Calu3 (cell line): ENCODE measurements around the gene SFTPA2. TPM values are rescaled to one million over a fixed set of nuclear protein-coding genes. Genes with fewer than 3 reads are reported as not detected.
"Not testable (repeated sequence)": the region's sequence is repeated elsewhere in the genome, so short reads cannot be mapped to it uniquely, and the experiment has no call there.

Experiments used
- BruUV-seq: library from RNA; stranded (reverse); fragments of 400-500 nt; replicated peaks from 2 replicates; lab custom pipeline; 2021; lab: Mats Ljungman, UMichigan
- CTCF ChIA-PET: fragments of 300-600 bp; sonication (Branson Sonifier 250); formaldehyde crosslinking; loops from one replicate; lab custom pipeline; 2022; ENCODE audit warnings: antibody characterized with exemption; lab: Charles Lee
- DNase-seq: peaks from one replicate; pipeline ENCODE4 v3.0.0; 2022
- H3K27ac Mint-ChIP-seq: one replicate; pipeline ENCODE4 v1.8.0; 2022; ENCODE audit warnings: mixed read lengths; ENCODE audit not compliant: unreplicated experiment
- H3K27me3 Mint-ChIP-seq: one replicate; pipeline ENCODE4 v1.8.0; 2022; ENCODE audit warnings: mixed read lengths; ENCODE audit not compliant: unreplicated experiment
- H3K36me3 Mint-ChIP-seq: one replicate; pipeline ENCODE4 v1.8.0; 2022; ENCODE audit warnings: mild to moderate bottlenecking, moderate library complexity, mixed read lengths; ENCODE audit not compliant: insufficient read depth, unreplicated experiment
- H3K4me1 Mint-ChIP-seq: one replicate; pipeline ENCODE4 v1.8.0; 2022; ENCODE audit warnings: mild to moderate bottlenecking, low read depth, mixed read lengths; ENCODE audit not compliant: unreplicated experiment
- H3K4me3 Mint-ChIP-seq: one replicate; pipeline ENCODE4 v1.8.0; 2022; ENCODE audit warnings: mild to moderate bottlenecking, low read depth, moderate library complexity, mixed read lengths; ENCODE audit not compliant: unreplicated experiment
- H3K9me3 Mint-ChIP-seq: one replicate; pipeline ENCODE4 v1.8.0; 2022; ENCODE audit warnings: low read depth, mixed read lengths; ENCODE audit not compliant: unreplicated experiment
- intact Hi-C: fragments of 100-400 bp; cut with micrococcal nuclease; formaldehyde crosslinking; loops from one replicate; pipeline ENCODE4 v1.10.0; 2022; ENCODE audit not compliant: unreplicated experiment
- total RNA-seq: library from RNA; stranded (reverse); gene quantifications from 2 replicates; pipeline ENCODE4 v1.2.3, GENCODE V29; 2022
- TF ChIP-seq, protein P1 (sequence below): fragments of 200-600 bp; IDR thresholded peaks from one replicate; pipeline ENCODE4 v1.8.0; 2022; ENCODE audit warnings: antibody characterized with exemption; ENCODE audit not compliant: unreplicated experiment

Gene SFTPA2
- total RNA-seq, 1 experiment from 2014 or later, result 0.21 TPM

DNA sequence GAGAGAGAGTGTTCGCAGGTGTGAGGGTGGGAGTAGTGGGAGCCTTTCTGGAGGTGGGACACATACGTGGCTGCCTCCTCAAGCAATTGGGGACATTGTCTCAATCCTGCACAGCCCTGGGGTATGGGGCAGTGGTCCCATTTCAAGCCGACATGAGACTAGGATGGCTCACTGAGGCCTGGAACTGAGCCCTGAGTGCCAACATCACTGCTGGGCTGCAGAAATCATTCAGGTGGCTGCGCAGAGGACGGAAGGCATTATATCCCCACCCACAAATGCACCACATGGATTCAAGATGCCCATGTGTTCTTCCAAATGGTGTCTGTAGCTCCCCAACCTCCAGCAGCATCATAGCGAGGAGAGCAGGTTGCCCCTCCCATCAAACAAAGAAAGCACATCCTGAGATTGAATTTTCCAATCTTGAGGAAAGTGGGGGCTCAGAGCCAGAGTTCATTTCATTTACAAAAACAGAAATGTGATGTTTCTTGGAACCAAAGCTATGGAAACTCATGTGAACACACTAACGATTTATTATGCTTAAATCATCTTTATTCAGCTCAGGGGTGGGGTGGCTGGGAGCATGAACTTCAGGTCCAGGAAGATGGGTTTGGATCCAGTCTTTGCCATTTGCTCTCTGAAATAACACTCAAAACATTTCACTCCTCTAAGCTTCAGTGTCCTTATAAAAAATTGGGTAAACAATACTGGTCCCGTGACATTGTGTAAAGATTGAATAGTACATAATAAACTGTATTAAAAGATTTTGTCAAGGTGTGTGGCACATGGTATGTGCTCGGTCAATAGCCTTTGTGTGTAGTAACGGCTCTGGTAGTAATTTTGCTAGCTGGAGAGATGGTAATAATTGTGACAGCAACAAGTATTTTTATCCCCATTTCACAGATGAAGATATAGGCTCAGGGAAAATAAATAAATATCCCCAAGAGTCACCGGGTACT lies 4.6 kb downstream of the SFTPA2 start:
- CTCF ChIA-PET, result interaction anchor here (0.6 kb wide), 1 partner anchor 262 kb away, joined by 3 read pairs; no protein-coding TSS in a partner anchor
- peaks cover 68% of the 10 kb centered on the region for H3K27me3 Mint-ChIP-seq
- no peaks in the 10 kb centered on the region for H3K9me3 Mint-ChIP-seq
- intact Hi-C loops, result loop anchor here (1.0 kb wide), 1 partner anchor 59 kb away; no protein-coding TSS in a partner anchor
- peaks cover 5% of the 10 kb centered on the region for H3K36me3 Mint-ChIP-seq
- no peak overlapping the region for H3K27ac Mint-ChIP-seq
- peaks cover 10% of the 10 kb centered on the region for H3K4me1 Mint-ChIP-seq
- BruUV-seq, result no TSS peak
- TF ChIP-seq, protein P1, sequence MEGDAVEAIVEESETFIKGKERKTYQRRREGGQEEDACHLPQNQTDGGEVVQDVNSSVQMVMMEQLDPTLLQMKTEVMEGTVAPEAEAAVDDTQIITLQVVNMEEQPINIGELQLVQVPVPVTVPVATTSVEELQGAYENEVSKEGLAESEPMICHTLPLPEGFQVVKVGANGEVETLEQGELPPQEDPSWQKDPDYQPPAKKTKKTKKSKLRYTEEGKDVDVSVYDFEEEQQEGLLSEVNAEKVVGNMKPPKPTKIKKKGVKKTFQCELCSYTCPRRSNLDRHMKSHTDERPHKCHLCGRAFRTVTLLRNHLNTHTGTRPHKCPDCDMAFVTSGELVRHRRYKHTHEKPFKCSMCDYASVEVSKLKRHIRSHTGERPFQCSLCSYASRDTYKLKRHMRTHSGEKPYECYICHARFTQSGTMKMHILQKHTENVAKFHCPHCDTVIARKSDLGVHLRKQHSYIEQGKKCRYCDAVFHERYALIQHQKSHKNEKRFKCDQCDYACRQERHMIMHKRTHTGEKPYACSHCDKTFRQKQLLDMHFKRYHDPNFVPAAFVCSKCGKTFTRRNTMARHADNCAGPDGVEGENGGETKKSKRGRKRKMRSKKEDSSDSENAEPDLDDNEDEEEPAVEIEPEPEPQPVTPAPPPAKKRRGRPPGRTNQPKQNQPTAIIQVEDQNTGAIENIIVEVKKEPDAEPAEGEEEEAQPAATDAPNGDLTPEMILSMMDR, result no peak
- no peak for DNase-seq
- no peak overlapping the region for H3K4me3 Mint-ChIP-seq

DNA sequence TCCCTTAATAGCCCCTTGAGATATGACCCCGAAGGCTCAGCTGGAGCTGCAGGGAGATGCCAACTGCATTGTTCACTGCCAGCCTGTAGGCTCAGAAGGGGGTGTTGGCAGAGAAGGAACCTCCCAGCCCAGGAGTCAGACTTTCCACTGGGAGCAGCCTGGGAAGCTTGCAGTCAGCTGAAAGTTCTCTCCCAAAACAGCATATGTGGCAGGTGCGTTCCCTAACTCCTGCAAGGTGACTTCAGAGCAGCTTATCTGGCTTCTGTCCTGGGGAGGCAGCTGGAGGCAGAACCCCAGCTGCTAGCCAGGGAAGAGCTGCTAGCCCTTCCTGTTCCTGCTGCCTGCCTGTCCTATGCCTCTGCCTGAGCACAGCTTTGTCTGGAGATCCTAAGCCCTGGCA lies 8.1 kb downstream of the SFTPA2 start:
- CTCF ChIA-PET, result interaction anchor here (0.9 kb wide), 1 partner anchor 8 kb away, joined by 3 read pairs; the partner anchor contains the start of gene SFTPA2
- no peak overlapping the region for H3K27ac Mint-ChIP-seq
- no TSS peak for BruUV-seq
- intact Hi-C loops, result no loop called here
- H3K36me3 Mint-ChIP-seq, result no peaks in the 10 kb centered on the region
- H3K27me3 Mint-ChIP-seq, result peaks cover 82% of the 10 kb centered on the region
- TF ChIP-seq, protein P1, result no peak
- no peak overlapping the region for H3K4me3 Mint-ChIP-seq
- DNase-seq, result no peak
- no peaks in the 10 kb centered on the region for H3K9me3 Mint-ChIP-seq
- no peaks in the 10 kb centered on the region for H3K4me1 Mint-ChIP-seq

DNA sequence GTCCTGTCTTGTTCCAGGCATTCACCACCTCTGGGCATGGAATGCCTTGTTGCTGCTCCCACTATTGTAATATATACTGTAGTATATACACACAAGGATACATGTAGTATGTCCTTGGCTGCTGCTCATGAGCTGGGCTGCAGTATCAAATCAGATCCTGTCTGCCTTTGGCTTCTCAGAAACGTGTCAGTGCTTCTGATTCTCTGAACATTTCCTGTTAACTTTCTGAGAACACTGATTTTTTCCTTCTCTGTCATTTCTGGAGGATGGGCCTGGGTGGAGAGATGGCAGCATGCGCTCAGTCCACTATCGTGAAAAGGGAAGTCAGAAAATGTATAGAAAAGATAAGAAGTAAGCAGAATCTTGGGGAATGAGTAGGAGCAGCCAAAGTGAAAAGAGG lies 12.2 kb downstream of the SFTPA2 start:
- Mint-ChIP-seq H3K4me1 (no peaks in the 10 kb centered on the region), H3K4me3 (no peak overlapping the region), H3K27ac (no peak overlapping the region), H3K36me3 (no peaks in the 10 kb centered on the region), H3K27me3 (peaks cover 97% of the 10 kb centered on the region), H3K9me3 (no peaks in the 10 kb centered on the region)
- DNase-seq, result no peak
- BruUV-seq, result no TSS peak
- CTCF ChIA-PET, result interaction anchor here (0.6 kb wide), 1 partner anchor 8 kb away, joined by 6 read pairs; no protein-coding TSS in a partner anchor
- TF ChIP-seq, protein P1, result no peak
- intact Hi-C loops, result no loop called here

- intact Hi-C loops, H3K4me1 Mint-ChIP-seq, H3K9me3 Mint-ChIP-seq, H3K27ac Mint-ChIP-seq, DNase-seq, H3K4me3 Mint-ChIP-seq, H3K36me3 Mint-ChIP-seq, BruUV-seq, CTCF ChIA-PET: not testable (repeated sequence)
- H3K27me3 Mint-ChIP-seq, result peaks cover 93% of the 10 kb centered on the region
These were observed 13.1 kb downstream of the SFTPA2 start for GRCh38 chr10:79547128-79547527.

- DNase-seq, BruUV-seq, H3K4me3 Mint-ChIP-seq, H3K4me1 Mint-ChIP-seq, H3K27ac Mint-ChIP-seq, intact Hi-C loops, H3K36me3 Mint-ChIP-seq, H3K9me3 Mint-ChIP-seq: not testable (repeated sequence)
- H3K27me3 Mint-ChIP-seq, result peaks cover 80% of the 10 kb centered on the region
- CTCF ChIA-PET, result interaction anchor here (0.6 kb wide), 1 partner anchor 576 kb away, joined by 3 read pairs; no protein-coding TSS in a partner anchor
These were observed 15.1 kb downstream of the SFTPA2 start for GRCh38 chr10:79544926-79545659.

- H3K27me3 Mint-ChIP-seq, result peaks cover 74% of the 10 kb centered on the region
- H3K27ac Mint-ChIP-seq, intact Hi-C loops, H3K4me3 Mint-ChIP-seq, H3K9me3 Mint-ChIP-seq, DNase-seq, CTCF ChIA-PET, H3K36me3 Mint-ChIP-seq, BruUV-seq, H3K4me1 Mint-ChIP-seq: not testable (repeated sequence)
These were observed 15.8 kb downstream of the SFTPA2 start for GRCh38 chr10:79544408-79544807.
